LHCN-M2 (cell line): ENCODE results near the gene CFLAR. TPM values are rescaled to one million over a fixed set of nuclear protein-coding genes. Genes with fewer than 3 reads are reported as not detected.
"Not testable (repeated sequence)": the region's sequence is repeated elsewhere in the genome, so short reads cannot be mapped to it uniquely, and the experiment has no call there.

Experiments
- DNase-seq: peaks from one replicate; pipeline ENCODE4 v3.0.0-alpha.2; 2012; ENCODE audit warnings: low read depth
- total RNA-seq: library from RNA; depleted of rRNA; stranded (reverse); fragments of >200 nt; gene quantifications from 2 replicates; pipeline ENCODE4 v1.2.3, GENCODE V29; 2014

CFLAR gene
- total RNA-seq, 1 experiment from 2014 or later, result 50.0 TPM

GRCh38 chr2:201118961-201119854 lies 3.2 kb downstream of the CFLAR start:
- peak; percentile 61 for DNase-seq

- peak; percentile 43 for DNase-seq
Measured at GRCh38 chr2:201122276-201122675, 6.3 kb downstream of the CFLAR start.

- peak; percentile 52 for DNase-seq
Measured at GRCh38 chr2:201126308-201127151, 10.6 kb downstream of the CFLAR start.

DNA sequence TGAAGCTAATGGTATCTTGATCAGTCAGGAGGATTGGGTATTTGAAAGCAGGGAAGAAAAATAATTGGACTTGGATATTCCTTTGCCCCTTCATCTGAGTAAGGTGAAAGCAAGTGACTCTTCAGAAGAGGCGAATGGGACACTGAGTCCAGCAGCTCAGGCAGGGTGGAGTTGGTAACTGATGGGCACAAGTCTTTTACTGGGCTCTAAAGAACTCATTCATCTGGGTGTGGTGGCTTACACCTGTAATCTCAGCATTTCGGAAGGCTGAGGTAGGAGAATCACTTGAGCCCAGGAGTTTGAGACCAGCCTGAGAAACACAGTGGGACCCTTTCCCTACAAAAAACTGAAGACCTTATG lies 11.2 kb downstream of the CFLAR start:
- no peak for DNase-seq

- peak; percentile 96 for DNase-seq
Measured at GRCh38 chr2:201127570-201127969, 11.6 kb downstream of the CFLAR start.

GRCh38 chr2:201128033-201128432 lies 12.1 kb downstream of the CFLAR start:
- DNase-seq, result no peak

DNA sequence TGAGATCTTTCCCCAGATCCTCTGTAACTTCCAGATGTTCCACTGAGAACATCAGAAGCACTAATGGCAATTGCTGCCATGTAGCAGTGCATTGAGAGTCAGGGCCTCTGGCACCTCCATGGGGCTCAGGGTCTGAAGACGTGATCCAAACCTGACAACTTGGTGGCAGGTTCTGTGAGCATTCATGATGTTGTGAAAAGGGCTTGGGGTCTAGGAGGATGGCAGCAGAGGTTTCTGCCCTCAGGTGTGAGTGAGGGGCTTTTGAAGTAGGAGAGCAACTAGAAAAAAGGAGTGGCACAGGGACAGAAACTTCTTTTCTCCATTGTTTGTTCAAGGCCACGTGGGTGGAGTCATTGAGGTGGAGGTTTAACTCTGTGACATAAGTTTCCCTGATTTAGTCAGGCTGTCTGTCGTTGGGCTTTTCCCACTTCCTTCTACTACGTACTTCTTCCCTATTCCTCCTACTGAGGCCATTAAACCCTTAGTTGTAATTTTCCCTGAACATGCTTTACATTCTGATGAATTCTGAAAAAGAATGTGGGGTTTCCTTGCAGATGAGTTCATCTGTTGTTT lies 13.1 kb downstream of the CFLAR start:
- DNase-seq, result peak; percentile 45

DNA sequence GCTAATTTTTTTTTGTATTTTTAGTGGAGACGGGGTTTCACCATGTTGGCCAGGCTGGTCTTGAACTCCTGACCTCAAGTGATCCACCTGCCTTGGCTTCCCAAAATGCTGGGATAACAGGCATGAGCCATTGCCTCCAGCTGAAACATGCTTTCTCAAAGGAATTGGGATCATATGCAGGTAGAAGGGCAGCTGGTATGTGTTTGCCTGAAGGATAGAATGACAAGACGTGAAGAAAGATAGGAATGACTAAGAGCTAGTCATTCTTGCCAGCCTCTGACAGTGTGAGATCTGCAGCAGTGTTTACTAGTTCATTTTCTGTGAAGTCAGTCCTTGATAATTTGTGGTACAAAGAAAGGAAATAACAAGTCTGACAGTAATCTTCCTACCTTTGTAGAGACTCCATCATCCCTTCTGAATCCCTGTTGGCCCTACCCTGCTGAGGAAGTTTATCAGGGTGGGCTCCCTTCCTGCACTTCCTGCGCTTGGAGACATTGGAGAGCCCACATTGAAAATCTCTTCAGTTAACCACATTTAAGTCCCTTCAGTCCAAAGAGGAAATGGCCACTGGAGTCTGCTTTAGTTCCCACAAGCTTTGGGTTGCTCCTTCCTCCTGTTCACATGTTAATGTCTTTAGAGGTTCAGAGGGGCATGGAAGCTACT lies 14.7 kb downstream of the CFLAR start:
- peak; percentile 91 for DNase-seq

DNA sequence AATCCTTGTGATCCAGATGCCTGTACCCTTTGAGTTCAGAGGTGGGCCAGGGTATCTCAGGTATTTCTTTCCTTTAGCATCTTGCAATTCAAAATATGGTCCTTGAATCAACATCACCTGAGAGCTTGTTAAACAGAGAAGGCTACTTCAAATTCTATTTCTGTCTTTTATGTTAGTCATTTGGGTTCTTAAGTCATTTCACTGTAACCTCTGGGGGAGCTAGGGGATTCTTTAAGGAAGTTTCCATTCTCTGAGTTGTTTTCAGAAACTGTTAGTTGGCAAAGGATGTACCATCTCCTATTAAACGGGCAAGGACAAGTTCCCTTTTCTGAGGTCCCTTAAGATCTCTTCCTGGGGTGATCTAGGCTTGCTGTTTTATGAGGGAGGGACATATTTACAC lies 16.6 kb downstream of the CFLAR start:
- DNase-seq, result no peak

GRCh38 chr2:201135386-201135785 lies 19.4 kb downstream of the CFLAR start:
- no peak for DNase-seq

DNA sequence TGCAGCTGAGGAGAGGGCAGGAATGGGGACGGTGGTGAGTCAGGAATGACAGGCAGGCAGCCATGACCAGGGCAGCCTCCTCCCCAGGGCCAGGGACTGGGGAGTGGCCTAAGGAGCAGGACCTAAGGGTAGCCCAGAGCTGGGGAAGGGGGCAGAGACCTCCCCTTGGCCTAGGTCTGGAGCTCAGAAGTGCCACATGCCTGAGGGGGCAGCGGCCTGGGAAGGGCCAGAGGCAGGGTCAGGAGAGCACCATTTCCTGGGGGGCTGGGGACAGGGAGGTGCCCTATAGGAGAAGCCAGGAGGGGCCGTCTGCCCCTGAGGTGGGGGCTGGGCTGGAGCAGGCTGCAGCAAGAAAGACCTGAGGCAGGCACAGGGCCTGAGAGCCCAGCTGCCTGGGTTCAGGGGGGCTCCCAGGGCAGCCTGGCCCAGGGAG lies 20.9 kb downstream of the CFLAR start:
- no peak for DNase-seq

DNA sequence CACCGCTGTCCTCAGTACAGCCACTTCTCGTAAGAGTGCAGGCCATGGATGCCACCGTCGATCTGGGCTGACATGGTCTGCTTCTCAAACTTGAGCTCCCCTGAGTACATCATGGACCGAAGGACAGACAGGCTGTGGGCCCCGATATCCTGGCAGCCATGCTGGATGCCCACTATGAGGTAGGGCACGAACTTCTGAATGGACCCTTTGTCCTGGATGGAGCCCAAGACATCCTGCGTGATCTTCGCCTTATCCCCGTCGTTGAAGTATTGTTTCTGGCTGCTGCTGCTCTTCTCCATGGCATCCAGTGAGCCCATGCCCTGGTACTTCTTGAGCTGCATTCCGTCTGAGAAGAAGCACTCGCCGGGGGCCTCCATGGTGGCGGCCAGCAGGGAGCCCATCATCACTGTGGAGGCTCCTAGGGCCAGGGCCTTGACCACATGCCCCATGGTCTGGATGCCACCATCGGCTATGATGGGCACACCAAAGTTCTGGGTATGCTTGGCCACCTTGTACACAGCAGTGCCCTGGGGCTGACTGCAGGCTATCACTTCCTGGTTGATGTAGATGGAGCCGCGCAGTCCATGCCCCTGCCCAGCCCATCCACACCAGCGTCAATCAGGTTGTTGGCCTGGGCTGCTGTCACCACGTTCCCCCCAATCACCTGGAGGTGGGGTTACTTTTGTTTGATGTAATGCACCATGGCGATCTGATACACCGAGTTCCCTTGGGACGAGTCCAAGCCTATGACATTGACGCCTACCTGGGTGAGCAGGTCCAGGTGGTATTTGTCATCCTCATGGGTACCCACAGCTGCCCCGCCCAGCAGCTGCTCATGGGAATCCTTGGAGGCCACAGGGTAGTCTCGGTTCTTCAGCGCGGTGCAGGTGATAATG lies 21.8 kb downstream of the CFLAR start:
- DNase-seq, result no peak

DNA sequence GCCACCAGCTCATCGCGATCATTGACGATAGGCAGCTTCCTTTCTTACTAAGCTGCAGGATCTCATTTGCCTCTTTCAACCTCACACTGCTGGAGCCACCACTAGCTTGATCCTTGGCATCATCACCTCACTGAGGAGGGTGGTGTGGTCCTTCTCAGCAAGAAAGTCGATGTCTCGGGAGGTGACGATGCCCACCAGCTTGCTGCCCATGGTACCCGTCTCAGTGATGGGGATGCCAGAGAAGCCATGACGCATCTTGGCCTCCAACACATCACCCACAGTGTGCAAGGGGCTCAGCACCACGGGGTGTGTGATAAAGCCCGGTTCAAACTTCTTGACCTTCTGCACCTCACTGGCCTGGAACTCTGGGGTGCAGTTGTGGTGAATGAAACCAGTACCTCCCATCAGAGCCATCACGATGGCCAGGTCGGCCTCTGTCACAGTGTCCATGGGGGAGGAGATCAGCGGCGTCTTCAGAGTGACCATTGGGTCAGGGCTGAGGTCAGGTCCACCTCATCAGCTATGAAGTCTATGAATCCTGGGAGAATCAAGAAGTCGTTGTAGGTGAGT lies 22.5 kb downstream of the CFLAR start:
- DNase-seq, result no peak

- DNase-seq, result not testable (repeated sequence)
Measured at GRCh38 chr2:201138986-201139781, 23.2 kb downstream of the CFLAR start.

GRCh38 chr2:201139836-201140604 lies 24.1 kb downstream of the CFLAR start:
- no peak for DNase-seq

- DNase-seq, result no peak
Measured at GRCh38 chr2:201144101-201145051, 28.4 kb downstream of the CFLAR start.

DNA sequence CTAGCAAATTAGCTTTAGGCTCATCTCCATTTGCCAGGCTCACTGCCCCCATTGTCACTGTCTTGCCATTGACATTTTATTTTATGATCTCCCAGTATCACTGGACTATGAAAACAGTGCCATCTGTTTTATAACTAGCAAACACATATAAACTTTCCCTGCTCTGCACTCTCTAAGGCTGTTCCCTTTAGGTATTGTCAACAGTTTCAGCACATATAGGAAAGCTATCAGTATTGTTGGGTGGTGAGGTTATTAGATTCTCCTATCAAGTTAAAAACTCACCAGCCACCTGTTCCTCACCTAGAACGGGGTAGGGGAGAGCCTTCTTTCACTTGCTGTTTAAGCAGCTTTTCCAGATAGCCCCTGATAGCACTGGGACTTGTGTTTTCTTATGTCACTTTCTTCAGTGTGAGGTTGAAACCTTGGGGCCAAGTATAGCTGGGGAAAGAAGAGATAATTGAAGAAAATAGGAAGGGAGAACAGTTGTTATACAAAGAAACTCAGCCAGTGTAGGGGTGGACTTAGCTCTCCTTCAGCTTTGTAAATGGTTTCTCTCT lies 32.5 kb downstream of the CFLAR start:
- no peak for DNase-seq
